ENCODE results near the gene CTPS2.

- TF ChIP-seq, protein P1, sequence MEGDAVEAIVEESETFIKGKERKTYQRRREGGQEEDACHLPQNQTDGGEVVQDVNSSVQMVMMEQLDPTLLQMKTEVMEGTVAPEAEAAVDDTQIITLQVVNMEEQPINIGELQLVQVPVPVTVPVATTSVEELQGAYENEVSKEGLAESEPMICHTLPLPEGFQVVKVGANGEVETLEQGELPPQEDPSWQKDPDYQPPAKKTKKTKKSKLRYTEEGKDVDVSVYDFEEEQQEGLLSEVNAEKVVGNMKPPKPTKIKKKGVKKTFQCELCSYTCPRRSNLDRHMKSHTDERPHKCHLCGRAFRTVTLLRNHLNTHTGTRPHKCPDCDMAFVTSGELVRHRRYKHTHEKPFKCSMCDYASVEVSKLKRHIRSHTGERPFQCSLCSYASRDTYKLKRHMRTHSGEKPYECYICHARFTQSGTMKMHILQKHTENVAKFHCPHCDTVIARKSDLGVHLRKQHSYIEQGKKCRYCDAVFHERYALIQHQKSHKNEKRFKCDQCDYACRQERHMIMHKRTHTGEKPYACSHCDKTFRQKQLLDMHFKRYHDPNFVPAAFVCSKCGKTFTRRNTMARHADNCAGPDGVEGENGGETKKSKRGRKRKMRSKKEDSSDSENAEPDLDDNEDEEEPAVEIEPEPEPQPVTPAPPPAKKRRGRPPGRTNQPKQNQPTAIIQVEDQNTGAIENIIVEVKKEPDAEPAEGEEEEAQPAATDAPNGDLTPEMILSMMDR (IDR thresholded peaks at IDR 0.05), result no peak
- no peak for TF ChIP-seq POLR2AphosphoS5 (IDR thresholded peaks at IDR 0.05)
Observed at GRCh38 chrX:16649858-16650257, 62.6 kb downstream of the CTPS2 start, which contains the start of gene S100G.

All from stomach (tissue), 4 donors.